NCI-H460 (cell line): ENCODE data around the gene CFAP45. TPM values are rescaled to one million over a fixed set of nuclear protein-coding genes. Genes with fewer than 3 reads are reported as not detected.

Source experiments
- DNase-seq: peaks from one replicate; pipeline ENCODE4 v3.0.0-alpha.2; 2016; ENCODE audit warnings: low read depth; ENCODE audit errors: extremely low read depth
- total RNA-seq: library from RNA; depleted of rRNA; stranded (reverse); fragments of >200 nt; shearing (Covaris generic); gene quantifications from 2 replicates; pipeline ENCODE4 v1.2.3, GENCODE V29; 2014

Gene CFAP45
- total RNA-seq, 1 experiment from 2014 or later: 0.35 TPM

GRCh38 chr1:159883134-159883533 is 16.8 kb downstream of the CFAP45 start:
- DNase-seq: no peak

DNA sequence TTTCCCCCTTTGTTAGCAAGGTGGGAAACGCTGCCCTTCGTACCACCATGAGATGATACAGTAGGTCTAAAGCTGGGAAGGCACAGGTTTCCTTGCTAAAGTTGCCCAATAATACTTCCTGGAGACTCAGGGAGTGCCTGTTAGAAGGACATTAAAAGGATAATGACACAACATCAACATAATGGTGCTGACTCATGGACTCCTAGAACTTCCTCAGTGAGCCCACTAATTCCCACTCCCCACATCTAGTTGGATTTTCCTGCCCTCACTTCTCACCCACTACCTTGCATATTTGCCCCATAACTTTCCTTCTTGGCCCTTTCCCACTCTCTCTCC is 17.5 kb downstream of the CFAP45 start:
- DNase-seq: no peak

DNA sequence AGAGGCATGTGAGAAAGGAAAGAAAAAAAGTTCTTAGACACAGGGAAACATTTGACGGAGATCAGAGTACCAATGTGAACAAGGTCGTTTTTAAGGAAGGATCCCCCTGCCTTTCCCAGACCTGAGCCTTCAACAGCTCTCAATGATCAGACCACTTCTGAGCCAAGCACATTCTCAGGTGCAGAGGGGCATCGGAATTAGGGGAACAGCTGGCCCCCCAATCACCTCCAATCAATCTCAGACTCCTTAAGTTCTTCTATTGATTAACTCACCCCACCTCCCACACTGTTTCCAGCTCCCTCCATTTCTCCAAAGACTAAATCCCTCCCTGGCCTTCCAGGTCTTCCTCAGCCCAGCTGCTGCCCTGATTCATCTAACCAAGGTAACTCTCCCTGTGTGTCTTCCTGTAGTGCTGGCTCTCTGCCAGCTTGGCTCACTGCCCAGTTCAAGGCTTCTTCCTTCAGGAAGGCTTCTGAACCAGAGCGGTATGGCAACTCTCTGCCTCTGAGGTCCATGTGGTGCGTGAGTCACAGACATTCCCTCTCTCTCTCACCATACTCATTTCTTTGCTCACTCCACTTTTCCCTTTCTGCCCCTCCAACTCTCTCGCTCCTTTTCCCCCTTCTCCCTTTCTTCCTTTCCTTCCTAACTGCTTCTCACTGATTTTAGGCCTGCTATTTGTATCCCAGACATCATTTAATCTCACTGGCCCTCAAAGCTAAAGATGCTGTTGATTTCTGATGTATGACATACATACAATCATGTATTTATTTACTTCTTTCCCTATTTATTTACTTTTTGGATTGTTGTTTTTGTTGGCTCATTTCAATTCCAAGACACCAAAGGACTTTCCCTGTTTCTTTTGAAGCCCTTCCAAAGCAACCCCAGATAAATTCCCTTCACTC is 18.1 kb downstream of the CFAP45 start:
- DNase-seq: peak; percentile 72

GRCh38 chr1:159880430-159880829 is 19.5 kb downstream of the CFAP45 start:
- DNase-seq: no peak

- DNase-seq: peak; percentile 21
Observed at GRCh38 chr1:159879977-159880376, 20.0 kb downstream of the CFAP45 start.

GRCh38 chr1:159879136-159879535 is 20.8 kb downstream of the CFAP45 start:
- DNase-seq: no peak

GRCh38 chr1:159877695-159878444 is 22.1 kb downstream of the CFAP45 start:
- no peak for DNase-seq

DNA sequence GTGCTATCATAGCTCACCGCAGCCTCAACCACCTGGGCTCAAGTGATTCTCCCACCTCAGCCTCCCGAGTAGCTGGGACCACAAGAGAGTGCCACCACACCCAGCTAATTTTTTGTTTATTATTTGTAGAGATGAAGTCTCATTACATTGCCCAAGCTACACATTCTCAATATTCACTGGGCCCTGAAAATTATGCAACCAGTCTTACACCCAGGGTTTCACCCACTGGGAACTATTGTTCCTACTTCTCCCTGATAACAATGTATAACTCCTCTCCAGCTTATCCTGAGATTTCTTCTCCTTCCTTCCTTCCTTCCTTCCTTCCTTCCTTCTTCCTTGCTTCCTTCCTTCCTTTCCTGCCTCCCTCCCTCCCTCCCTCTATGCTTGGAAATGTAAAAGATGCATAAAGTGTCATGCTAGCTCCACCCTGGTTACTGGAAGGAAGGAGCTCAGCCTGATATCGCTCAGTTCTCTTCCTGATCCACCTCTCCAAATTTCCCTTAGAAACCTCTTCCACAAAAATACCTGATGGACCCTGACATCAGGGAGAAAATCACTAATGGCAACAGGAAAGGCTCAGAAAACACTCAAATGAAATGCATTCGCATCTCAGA is 26.3 kb downstream of the CFAP45 start:
- DNase-seq: no peak

DNA sequence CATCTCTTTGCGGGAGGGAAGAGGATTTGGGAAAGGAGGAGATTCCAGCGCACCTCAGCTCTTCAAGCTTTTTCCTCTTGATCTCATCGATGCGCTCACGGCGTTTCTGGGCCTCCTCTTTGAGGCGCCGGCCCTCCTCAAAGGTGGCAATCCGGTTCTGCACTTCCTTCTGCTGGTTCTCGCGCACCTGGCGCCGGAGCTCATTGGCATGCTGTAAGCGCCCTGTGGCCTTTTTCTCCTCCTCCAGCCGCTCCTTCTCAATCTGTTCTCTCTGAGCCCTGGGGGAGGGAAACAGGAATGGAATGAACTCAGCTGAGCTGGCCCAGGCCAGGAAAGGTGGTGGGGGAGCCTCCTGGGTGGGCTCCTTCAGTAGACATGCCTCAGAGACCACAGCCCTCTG is 27.1 kb downstream of the CFAP45 start:
- DNase-seq: no peak

DNA sequence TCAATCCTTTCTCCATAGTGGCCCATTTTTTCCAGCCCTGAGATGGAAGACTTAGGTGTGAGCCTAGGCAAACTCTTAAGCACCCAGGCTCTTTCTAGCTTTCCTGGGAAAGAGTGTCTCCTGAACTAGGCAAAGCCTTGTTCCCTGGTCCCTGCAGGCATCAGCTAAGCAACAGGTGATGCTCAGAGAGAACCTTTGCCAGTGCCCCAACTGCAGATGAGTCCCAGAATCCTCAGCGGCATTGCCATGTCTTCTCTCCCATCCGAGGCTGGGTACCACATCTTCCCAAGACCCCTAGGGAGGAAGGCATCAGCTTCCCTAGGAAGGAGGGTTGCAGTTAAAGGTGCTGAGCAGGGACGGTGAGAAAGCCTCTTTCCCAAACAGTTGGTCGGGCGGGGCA is 29.3 kb downstream of the CFAP45 start:
- DNase-seq: no peak

- no peak for DNase-seq
Observed at GRCh38 chr1:159869607-159870006, 30.4 kb downstream of the CFAP45 start.

GRCh38 chr1:159869173-159869572 is 30.8 kb downstream of the CFAP45 start:
- no peak for DNase-seq

- DNase-seq: no peak
Observed at GRCh38 chr1:159868766-159869165, 31.2 kb downstream of the CFAP45 start.

DNA sequence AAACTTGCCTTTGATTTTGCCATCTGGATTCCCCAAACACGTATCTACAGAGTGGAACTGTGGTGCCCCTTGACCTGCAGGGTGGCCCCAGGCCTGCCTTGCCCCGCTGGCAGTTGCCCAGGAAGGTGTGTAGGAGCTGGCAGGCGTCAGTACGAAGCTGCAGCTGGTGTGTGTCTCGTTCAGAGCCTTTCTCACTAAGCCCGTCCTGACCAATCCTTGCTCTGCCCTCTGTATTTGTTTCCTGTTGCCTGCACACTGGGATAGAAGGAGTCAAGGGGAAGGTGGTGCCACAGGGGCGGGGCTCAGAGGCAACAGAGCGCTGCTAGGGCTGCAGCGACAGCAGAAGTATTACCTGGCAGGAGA is 32.3 kb downstream of the CFAP45 start:
- DNase-seq: no peak

GRCh38 chr1:159866905-159867663 is 32.9 kb downstream of the CFAP45 start:
- no peak for DNase-seq

DNA sequence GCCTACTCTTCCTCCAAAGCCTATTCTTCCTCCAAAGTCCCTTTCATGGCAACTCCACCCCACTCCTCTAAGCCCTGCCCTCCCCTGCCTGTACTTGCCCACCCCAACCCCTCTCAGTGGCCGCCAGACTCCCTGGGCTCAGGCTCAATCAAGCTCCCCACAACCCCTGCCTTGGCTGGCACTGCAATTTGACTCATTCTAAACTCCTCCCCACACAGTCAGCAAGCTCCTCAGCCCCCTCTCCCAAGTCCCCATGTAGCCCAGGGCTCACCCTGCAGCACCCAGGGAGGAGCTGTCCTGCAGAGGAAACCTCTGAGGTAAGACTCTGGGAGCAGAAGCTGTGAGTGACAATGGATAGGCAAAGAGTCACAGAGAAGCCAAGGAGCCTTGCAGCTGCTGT is 33.9 kb downstream of the CFAP45 start:
- no peak for DNase-seq

GRCh38 chr1:159864262-159864661 is 35.7 kb downstream of the CFAP45 start:
- no peak for DNase-seq

DNA sequence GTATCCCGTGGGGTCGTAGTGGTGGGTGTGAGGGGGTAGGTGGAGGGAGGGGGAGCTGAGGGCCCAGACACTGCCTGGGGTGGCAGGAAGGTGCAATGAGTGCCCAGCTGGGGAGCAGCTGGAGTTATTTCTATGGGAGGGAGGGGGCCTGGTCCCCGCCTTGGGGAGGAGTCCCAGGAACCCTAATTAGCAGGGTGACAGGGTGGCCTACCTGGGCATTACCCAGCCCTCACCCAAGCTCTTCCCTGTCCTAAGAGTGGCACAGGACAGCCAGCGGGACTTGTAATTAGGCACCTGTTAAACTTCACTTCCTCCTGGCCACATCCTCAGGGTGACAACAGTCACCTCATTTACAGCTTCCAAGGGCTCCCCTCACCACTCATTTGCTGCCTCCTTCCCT is 37.4 kb downstream of the CFAP45 start, which contains the start of gene VSIG8:
TSS of gene VSIG8 (minus strand) at position 101 of the 400 bp plus-strand sequence. CDS start 136 bp downstream, outside the sequence.
- no peak for DNase-seq

DNA sequence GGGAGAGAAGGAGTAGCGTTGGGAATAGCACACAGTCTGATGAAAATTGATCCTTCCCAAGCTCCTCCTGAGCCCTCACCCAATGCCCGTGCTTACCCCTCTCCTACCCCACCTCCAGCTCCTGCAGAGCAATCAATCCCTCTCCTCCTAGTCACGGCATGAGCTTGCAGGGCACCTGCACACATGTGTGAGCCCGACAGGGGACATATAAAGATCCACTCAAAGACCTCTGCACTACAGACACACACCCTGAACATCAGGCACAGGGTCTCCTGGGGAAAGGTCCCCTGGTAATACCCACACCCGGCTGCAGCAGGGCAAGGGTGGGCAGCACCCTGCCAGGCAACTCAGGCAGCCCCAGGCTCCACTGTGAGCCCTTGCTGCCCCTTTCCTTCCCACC is 37.9 kb downstream of the CFAP45 start:
- DNase-seq: no peak

- DNase-seq: no peak
Observed at GRCh38 chr1:159861218-159861617, 38.7 kb downstream of the CFAP45 start.

GRCh38 chr1:159860456-159860855 is 39.5 kb downstream of the CFAP45 start:
- DNase-seq: no peak
